Cardiac fibroblast (primary cell): ENCODE data around the gene NDUFA8.

ENCODE experiments used
- DNase-seq, 2 donors: peaks; one replicate each; pipeline versions ENCODE4 v3.0.0 to v3.0.0-alpha.2; 2010; ENCODE audit warnings: low read depth in 2 of 2
- H3K4me3 ChIP-seq, 2 donors: replicated peaks in 1 of 2; 1 replicate in 1 of 2; 2 replicates in 1 of 2; pipeline ENCODE4 v1.5.1; 2011; ENCODE audit warnings: low read depth in 2 of 2, low read length in 2 of 2, mild to moderate bottlenecking in 2 of 2, moderate library complexity in 1 of 2
- CTCF ChIP-seq: IDR thresholded peaks from one replicate; pipeline ENCODE4 v1.5.1; 2011; ENCODE audit warnings: low read depth, mild to moderate bottlenecking, low read length, inconsistent platforms

The NDUFA8 gene

GRCh38 chr9:122155796-122156195, 3.8 kb downstream of the NDUFA8 start:
- DNase-seq: peak in 1 of 2 donors; percentile 12
- TF ChIP-seq CTCF: no peak
- no peak overlapping the region for H3K4me3 ChIP-seq

- TF ChIP-seq CTCF: no peak
- no peak overlapping the region for H3K4me3 ChIP-seq
- DNase-seq: no peak
Measured at GRCh38 chr9:122151267-122151828, 8.2 kb downstream of the NDUFA8 start.

- no peak for TF ChIP-seq CTCF
- no peak for DNase-seq
- H3K4me3 ChIP-seq: no peak overlapping the region
Measured at GRCh38 chr9:122145592-122145863, 14.1 kb downstream of the NDUFA8 start.

GRCh38 chr9:122144836-122145591, 14.6 kb downstream of the NDUFA8 start:
- no peak overlapping the region for H3K4me3 ChIP-seq
- DNase-seq: peak in 1 of 2 donors; percentile 25
- TF ChIP-seq CTCF: peak; percentile 47

GRCh38 chr9:122143876-122144405, 15.6 kb downstream of the NDUFA8 start:
- no peak for TF ChIP-seq CTCF
- no peak for DNase-seq
- no peak overlapping the region for H3K4me3 ChIP-seq

- DNase-seq: no peak
- no peak for TF ChIP-seq CTCF
- H3K4me3 ChIP-seq: no peak overlapping the region
Measured at GRCh38 chr9:122143296-122143695, 16.3 kb downstream of the NDUFA8 start.
